Posterior vena cava (tissue), 2 donors: ENCODE measurements around the gene CACNA2D1. TPM values are rescaled to one million over a fixed set of nuclear protein-coding genes. Genes with fewer than 3 reads are reported as not detected.
"Not testable (repeated sequence)": the region's sequence is repeated elsewhere in the genome, so short reads cannot be mapped to it uniquely, and the experiment has no call there.

Experiments used
- DNase-seq: peaks from one replicate; pipeline ENCODE4 v3.0.0-alpha.2; 2020; ENCODE audit warnings: low spot score
- intact Hi-C, 2 donors: fragments of 100-400 bp; cut with DNase I; formaldehyde crosslinking; loops; one replicate each; pipeline versions ENCODE4 v1.14.1 to v1.14.2; 2022 to 2023
- total RNA-seq, 2 donors: library from RNA; stranded (reverse); fragmentation: NEBNext Ultra II Directional; extraction: Animal tissue kit (Norgen Biotek cat#: 25700); gene quantifications; one replicate each; pipeline ENCODE4 v1.2.1, GENCODE V29; 2021
- donor health status: DM: yes; HTN: yes; CAD: no.
- donor health status: DM: yes; HTN: yes; CAD: no.

Gene CACNA2D1
- total RNA-seq, 2 donors from 2014 or later = 34.3 to 39.1 TPM

DNA sequence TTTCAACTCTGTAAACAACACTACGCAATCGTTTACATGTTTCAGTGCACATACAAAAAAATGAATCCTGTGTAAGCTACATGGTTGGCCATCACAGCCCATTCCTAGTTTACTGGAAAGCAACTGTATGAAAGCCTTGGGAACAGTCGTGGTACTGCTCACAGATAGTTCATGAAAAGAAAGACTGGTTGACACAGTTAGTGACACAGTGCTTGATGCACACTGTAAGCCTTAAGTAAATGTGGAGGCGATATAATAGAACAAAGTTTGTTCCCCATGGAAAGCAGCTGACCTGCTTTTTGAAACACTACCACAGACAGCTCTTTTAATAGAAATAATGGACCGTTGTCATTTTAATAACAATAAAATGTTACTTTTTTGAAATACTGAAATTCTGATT lies 5.1 kb downstream of the CACNA2D1 start:
- DNase-seq = no peak
- intact Hi-C loops = no loop called here

GRCh38 chr7:82435769-82436168 lies 7.8 kb downstream of the CACNA2D1 start:
- DNase-seq = no peak
- intact Hi-C loops = no loop called here

GRCh38 chr7:82434275-82435022 lies 9.1 kb downstream of the CACNA2D1 start:
- intact Hi-C loops = no loop called here
- no peak for DNase-seq

DNA sequence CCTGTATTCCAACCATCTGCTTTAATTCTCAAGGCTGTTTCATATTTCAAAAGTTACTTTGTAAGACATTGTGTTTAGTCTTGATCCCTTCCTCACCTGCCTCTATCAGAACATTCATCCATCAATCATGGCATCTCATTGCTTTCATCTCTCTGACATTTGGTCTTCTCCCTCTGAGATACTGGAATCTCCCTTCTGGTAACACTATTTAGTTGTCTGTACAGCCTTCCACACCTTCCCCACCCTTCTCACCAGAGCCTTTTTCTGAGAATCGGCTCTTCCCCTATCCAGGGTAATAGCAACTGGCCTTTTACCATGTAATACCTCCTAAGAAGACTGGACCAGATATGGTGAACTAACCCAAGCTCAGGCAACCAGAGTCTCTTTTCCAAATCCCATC lies 10.1 kb downstream of the CACNA2D1 start:
- DNase-seq = no peak
- intact Hi-C loops = no loop called here

GRCh38 chr7:82432743-82433142 lies 10.8 kb downstream of the CACNA2D1 start:
- DNase-seq = not testable (repeated sequence)

GRCh38 chr7:82430500-82431465 lies 12.8 kb downstream of the CACNA2D1 start:
- intact Hi-C loops = no loop called here
- DNase-seq = no peak

More at GRCh38 chr7:82432743-82433142, 10.8 kb downstream of the CACNA2D1 start:
- intact Hi-C loops = not testable (repeated sequence)

DNA sequence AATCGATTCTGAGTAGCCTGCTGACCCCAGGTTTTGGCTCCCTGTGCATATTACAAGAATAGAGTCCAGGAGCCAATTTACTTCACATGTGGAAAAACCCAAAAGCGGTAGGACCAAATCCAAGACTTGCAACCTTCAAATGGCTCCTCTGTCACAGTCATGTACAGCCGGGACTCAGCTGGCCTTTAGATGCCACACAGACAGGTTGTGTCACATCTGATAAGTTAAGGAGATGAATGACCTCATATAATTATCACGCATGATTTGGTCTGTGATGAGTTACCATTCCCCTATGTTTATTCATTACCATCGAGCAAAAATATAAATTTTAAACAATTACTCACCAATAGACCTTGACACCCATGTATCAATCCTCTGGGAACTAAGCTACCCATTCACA lies 14.2 kb downstream of the CACNA2D1 start:
- no peak for DNase-seq
- intact Hi-C loops = no loop called here

DNA sequence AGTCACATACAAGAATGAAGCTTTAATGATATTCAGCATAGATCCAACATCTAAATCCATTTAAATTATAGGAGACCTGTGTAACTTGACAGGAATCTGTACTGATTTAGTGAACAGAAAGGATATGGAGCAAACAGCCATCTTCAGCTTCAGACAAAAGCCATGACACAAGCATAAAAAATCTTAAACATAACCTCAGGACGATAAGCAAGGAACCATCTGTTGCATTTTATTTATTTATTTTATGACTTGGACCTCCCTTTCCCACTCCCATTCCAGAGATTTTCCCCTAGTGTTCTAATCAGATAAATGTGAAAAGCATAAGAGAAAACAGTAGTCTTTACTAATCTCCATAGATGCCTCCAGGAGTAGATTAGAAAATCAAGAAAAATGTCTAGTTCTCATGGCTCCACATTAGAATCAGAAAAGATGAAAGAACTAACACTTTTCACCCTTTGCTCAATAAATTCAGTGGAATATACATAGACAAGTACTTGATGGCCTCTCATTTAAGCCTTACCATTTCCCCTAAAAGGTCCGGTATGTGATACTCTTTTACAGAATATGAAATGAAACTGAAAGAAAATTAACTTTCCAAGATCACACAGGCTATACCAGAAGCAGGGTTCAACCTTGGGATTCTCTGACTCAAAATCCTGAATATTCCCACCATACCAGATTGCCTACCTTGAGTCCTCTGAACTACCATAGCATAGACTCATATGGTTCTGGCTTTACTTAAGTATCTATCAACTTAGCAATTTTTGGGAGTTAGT lies 15.2 kb downstream of the CACNA2D1 start:
- DNase-seq = no peak
- intact Hi-C loops = no loop called here

DNA sequence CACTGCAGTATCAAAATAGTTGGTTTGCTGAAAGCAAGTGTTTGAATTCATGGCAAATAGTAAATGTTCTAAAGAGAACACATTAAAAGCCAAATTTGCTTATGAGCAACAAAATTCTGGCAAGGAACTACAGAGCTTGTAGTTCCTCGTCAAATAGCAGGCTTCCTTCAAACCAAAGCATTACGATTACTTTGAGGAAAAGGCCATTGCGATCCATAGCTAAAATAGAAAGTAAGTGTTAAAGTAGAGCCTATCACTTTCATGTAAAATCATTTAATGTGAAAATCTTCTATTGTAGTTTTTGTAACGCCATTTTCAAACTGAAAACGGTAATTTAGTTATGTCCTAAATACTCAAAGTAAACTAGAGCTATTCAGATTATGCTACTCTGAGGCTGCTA lies 20.1 kb downstream of the CACNA2D1 start:
- intact Hi-C loops = no loop called here
- no peak for DNase-seq

DNA sequence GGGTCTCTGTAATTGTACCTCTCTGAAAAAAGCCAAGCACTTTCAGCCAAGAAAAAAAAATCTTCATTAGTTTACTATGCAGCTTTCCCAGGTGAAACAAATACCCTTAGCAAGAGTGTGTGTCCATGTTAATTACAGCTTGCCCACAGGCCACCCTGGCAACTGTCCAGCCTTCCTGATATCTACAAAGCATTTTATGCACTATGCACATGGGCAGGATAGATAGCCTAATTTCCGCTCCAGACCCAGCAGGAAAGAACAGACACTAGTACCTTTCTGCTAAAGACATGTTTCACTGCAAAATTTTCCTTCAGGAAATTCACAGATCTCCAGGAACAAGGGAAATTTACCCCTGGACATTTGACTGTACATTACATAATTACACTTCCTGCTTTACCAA lies 24.4 kb downstream of the CACNA2D1 start:
- no peak for DNase-seq

GRCh38 chr7:82417898-82418297 lies 25.7 kb downstream of the CACNA2D1 start:
- intact Hi-C loops = no loop called here

More for the DNA sequence above, 24.4 kb downstream of the CACNA2D1 start:
- intact Hi-C loops = no loop called here

DNA sequence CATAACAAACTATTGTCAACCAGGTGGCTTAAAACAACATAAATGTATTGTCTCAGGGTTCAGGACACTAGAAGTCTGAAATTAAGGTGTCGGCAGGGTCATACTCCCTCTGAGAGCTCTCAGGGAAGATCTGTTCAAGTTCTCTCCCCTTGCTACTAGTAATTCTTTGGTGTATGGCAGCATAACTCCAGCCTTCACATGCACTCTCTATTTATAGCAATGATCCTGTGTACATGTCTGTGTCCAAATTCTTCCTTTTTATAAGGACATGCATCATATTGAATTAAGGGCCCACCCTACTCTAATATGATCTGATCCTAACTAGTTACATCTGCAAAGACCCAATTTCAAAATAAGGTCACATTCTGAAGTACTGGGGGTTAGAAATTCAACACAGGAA lies 27.2 kb downstream of the CACNA2D1 start:
- no peak for DNase-seq
- intact Hi-C loops = no loop called here

More at GRCh38 chr7:82417898-82418297, 25.7 kb downstream of the CACNA2D1 start:
- DNase-seq = no peak

DNA sequence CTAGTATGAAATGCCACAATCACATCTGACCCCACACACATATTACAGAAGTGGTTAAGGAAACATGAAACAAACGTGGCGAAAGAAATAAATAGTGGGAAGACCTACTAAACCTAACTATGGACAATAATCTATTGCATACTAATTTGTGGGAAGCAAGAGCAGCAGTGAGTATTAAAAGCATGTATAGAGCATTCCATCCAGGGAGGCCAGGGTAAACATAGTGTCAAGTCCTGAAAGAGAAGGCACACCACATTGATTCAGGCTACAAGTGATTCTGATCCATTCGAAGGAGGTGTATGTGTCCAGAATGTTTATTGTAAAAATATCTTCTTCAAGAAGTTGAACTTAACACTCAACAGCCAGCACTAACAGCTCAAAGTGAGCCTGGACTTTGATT lies 29.2 kb downstream of the CACNA2D1 start:
- intact Hi-C loops = no loop called here
- DNase-seq = no peak

- intact Hi-C loops = no loop called here
Measured at GRCh38 chr7:82413237-82413636, 30.3 kb downstream of the CACNA2D1 start.

GRCh38 chr7:82411732-82412131 lies 31.8 kb downstream of the CACNA2D1 start:
- intact Hi-C loops = no loop called here
- no peak for DNase-seq

More at GRCh38 chr7:82413237-82413636, 30.3 kb downstream of the CACNA2D1 start:
- DNase-seq = no peak

DNA sequence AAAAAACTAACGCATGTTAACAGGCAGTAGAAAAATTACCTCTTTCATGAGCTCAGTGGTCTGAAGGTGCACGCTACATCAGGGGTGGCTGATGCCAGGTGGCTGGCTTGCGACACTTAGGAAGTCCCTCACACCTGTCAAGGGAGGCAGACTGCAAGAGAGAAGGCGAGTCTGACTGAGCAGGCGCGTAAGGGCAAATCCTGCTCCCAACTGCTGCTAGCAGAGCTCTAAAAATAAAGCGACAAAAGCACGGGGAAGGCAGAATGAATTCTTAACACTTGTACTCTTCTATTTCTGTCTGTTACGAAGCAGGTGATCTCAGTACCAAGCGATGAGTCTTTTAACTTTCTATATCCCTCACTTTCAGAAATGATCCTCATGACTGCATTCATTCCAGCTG lies 33.1 kb downstream of the CACNA2D1 start:
- DNase-seq = no peak
- intact Hi-C loops = no loop called here

GRCh38 chr7:82406937-82407336 lies 36.6 kb downstream of the CACNA2D1 start:
- no peak for DNase-seq
- intact Hi-C loops = no loop called here

GRCh38 chr7:82405301-82405700 lies 38.3 kb downstream of the CACNA2D1 start:
- intact Hi-C loops = no loop called here
- no peak for DNase-seq

- intact Hi-C loops = no loop called here
- DNase-seq = no peak
Measured at GRCh38 chr7:82404652-82405051, 38.9 kb downstream of the CACNA2D1 start.

GRCh38 chr7:82404094-82404493 lies 39.5 kb downstream of the CACNA2D1 start:
- intact Hi-C loops = no loop called here

More at GRCh38 chr7:82404094-82404493, 39.5 kb downstream of the CACNA2D1 start:
- no peak for DNase-seq
